Liver (tissue), 3 donors: ENCODE measurements around the gene AKR1C1.
"Not testable (repeated sequence)": the region's sequence is repeated elsewhere in the genome, so short reads cannot be mapped to it uniquely, and the experiment has no call there.

Experiments
- JUND ChIP-seq, 2 donors: IDR thresholded peaks; 2 replicates each; pipeline ENCODE4 v1.6.1; 2016; ENCODE audit warnings: antibody characterized with exemption in 2 of 2
- RAD21 ChIP-seq, 2 donors: IDR thresholded peaks; 2 replicates each; pipeline ENCODE4 v1.6.1; 2016; ENCODE audit warnings: antibody characterized with exemption in 2 of 2, mild to moderate bottlenecking in 2 of 2
- TAF1 ChIP-seq: conservative IDR thresholded peaks from 2 replicates; pipeline ENCODE4 v1.6.1; 2016; ENCODE audit warnings: antibody characterized with exemption, mild to moderate bottlenecking
- TF ChIP-seq, protein P1 (sequence below): IDR thresholded peaks from 2 replicates; pipeline ENCODE4 v1.6.1; 2016; ENCODE audit warnings: antibody characterized with exemption, mild to moderate bottlenecking
- TF ChIP-seq, protein P2 (sequence below): fragments of 150-350 bp; IDR thresholded peaks from 2 replicates; pipeline ENCODE4 v1.5.1; 2017; ENCODE audit warnings: improper control_type of control experiment, low read depth, low read length; ENCODE audit not compliant: missing input control
- TF ChIP-seq, protein P3 (sequence below): IDR thresholded peaks from 2 replicates; pipeline ENCODE4 v1.6.1; 2016; ENCODE audit warnings: antibody characterized with exemption
- donor health status: healthy.
- donor health status: healthy.

DNA sequence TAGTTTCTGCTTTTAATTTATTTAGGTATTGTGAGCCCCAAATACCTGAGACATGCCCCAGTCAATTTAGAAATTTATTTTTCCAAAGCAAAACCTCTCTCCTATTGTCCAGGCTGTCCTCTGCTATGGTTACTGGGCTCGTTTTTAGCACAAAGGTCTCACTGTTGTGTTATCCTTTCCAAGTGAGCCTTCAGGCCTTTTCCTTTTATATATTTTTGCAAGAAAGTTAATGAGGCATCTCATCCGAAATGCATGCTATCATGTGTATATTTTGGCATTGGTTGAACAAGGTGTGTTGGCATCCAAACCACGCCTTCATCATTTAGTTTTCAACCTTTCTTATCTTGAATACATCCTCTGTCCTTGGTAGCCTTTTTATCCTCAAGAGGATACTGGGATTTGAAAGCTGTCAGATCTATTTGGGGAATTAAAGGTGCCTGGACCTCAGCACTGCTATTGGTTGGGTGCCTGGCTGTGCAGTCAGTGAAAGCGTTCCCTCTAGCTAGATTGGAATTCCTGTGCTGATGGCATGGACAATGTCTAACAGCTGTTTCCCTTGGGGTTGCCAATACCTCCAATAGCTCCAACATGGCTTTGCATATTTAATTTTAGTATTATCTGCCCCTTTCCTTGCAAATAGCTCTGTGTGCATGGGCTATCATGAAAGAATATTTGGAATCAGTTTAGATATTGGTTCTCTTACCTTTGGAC lies 51.1 kb downstream of the AKR1C1 start:
- TF ChIP-seq, protein P1, sequence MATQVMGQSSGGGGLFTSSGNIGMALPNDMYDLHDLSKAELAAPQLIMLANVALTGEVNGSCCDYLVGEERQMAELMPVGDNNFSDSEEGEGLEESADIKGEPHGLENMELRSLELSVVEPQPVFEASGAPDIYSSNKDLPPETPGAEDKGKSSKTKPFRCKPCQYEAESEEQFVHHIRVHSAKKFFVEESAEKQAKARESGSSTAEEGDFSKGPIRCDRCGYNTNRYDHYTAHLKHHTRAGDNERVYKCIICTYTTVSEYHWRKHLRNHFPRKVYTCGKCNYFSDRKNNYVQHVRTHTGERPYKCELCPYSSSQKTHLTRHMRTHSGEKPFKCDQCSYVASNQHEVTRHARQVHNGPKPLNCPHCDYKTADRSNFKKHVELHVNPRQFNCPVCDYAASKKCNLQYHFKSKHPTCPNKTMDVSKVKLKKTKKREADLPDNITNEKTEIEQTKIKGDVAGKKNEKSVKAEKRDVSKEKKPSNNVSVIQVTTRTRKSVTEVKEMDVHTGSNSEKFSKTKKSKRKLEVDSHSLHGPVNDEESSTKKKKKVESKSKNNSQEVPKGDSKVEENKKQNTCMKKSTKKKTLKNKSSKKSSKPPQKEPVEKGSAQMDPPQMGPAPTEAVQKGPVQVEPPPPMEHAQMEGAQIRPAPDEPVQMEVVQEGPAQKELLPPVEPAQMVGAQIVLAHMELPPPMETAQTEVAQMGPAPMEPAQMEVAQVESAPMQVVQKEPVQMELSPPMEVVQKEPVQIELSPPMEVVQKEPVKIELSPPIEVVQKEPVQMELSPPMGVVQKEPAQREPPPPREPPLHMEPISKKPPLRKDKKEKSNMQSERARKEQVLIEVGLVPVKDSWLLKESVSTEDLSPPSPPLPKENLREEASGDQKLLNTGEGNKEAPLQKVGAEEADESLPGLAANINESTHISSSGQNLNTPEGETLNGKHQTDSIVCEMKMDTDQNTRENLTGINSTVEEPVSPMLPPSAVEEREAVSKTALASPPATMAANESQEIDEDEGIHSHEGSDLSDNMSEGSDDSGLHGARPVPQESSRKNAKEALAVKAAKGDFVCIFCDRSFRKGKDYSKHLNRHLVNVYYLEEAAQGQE: not testable (repeated sequence)
- not testable (repeated sequence) for TF ChIP-seq JUND (IDR thresholded peaks at IDR 0.05); TAF1; RAD21 (IDR thresholded peaks at IDR 0.05)
- TF ChIP-seq, protein P2, sequence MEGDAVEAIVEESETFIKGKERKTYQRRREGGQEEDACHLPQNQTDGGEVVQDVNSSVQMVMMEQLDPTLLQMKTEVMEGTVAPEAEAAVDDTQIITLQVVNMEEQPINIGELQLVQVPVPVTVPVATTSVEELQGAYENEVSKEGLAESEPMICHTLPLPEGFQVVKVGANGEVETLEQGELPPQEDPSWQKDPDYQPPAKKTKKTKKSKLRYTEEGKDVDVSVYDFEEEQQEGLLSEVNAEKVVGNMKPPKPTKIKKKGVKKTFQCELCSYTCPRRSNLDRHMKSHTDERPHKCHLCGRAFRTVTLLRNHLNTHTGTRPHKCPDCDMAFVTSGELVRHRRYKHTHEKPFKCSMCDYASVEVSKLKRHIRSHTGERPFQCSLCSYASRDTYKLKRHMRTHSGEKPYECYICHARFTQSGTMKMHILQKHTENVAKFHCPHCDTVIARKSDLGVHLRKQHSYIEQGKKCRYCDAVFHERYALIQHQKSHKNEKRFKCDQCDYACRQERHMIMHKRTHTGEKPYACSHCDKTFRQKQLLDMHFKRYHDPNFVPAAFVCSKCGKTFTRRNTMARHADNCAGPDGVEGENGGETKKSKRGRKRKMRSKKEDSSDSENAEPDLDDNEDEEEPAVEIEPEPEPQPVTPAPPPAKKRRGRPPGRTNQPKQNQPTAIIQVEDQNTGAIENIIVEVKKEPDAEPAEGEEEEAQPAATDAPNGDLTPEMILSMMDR: not testable (repeated sequence)
- TF ChIP-seq, protein P3, sequence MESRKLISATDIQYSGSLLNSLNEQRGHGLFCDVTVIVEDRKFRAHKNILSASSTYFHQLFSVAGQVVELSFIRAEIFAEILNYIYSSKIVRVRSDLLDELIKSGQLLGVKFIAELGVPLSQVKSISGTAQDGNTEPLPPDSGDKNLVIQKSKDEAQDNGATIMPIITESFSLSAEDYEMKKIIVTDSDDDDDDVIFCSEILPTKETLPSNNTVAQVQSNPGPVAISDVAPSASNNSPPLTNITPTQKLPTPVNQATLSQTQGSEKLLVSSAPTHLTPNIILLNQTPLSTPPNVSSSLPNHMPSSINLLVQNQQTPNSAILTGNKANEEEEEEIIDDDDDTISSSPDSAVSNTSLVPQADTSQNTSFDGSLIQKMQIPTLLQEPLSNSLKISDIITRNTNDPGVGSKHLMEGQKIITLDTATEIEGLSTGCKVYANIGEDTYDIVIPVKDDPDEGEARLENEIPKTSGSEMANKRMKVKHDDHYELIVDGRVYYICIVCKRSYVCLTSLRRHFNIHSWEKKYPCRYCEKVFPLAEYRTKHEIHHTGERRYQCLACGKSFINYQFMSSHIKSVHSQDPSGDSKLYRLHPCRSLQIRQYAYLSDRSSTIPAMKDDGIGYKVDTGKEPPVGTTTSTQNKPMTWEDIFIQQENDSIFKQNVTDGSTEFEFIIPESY: not testable (repeated sequence)
